Activated naive CD8-positive, alpha-beta T cell treated with anti-CD3 and anti-CD28 coated beads, Interleukin-2, amount 10 ng/mL, durations not matched to agents 7 days and 5 days (primary cell): ENCODE measurements around the gene ADARB1. TPM values are rescaled to one million over a fixed set of nuclear protein-coding genes. Genes with fewer than 3 reads are reported as not detected.

Experiments used
- ATAC-seq: fragments of 150-1000 bp; cut with Tn5 transposase; one replicate; pipeline ENCODE4 v1.10.0; 2021; ENCODE audit warnings: low read depth, moderate library complexity
- POLR2A ChIA-PET: fragments of 350-600 bp; sonication (Branson Sonifier 250); formaldehyde crosslinking; loops from one replicate; lab custom pipeline; 2021; ENCODE audit warnings: antibody characterized with exemption; lab: Charles Lee
- DNase-seq: peaks from one replicate; pipeline ENCODE4 v3.0.0; 2021
- H3K27ac Mint-ChIP-seq: one replicate; pipeline ENCODE4 v1.8.0; 2022; ENCODE audit warnings: mild to moderate bottlenecking, mixed read lengths
- H3K27me3 Mint-ChIP-seq: one replicate; pipeline ENCODE4 v1.8.0; 2022; ENCODE audit warnings: mild to moderate bottlenecking, moderate library complexity, mixed read lengths
- H3K36me3 Mint-ChIP-seq: one replicate; pipeline ENCODE4 v1.8.0; 2021; ENCODE audit warnings: mild to moderate bottlenecking, mixed read lengths
- H3K4me1 Mint-ChIP-seq: one replicate; pipeline ENCODE4 v1.8.0; 2021; ENCODE audit warnings: mixed read lengths
- H3K4me3 Mint-ChIP-seq: one replicate; pipeline ENCODE4 v1.8.0; 2022; ENCODE audit warnings: mild to moderate bottlenecking, moderate library complexity, mixed read lengths
- H3K9me3 Mint-ChIP-seq: one replicate; pipeline ENCODE4 v1.8.0; 2021; ENCODE audit warnings: mixed read lengths
- total RNA-seq, 2 experiments: library from RNA; stranded (reverse); gene quantifications; one replicate each; pipeline ENCODE4 v1.2.3, GENCODE V29; 2021

Gene ADARB1
- total RNA-seq, 2 experiments from 2014 or later, result 48.3 to 48.4 TPM

GRCh38 chr21:45054927-45055612 is 19.3 kb upstream of the ADARB1 start:
- Mint-ChIP-seq H3K27ac (no peak overlapping the region), H3K9me3 (no peaks in the 10 kb centered on the region), H3K27me3 (peaks cover 26% of the 10 kb centered on the region), H3K4me3 (no peak overlapping the region), H3K36me3 (no peaks in the 10 kb centered on the region), H3K4me1 (peaks cover 2% of the 10 kb centered on the region)
- POLR2A ChIA-PET, result interaction anchor here (0.6 to 1.0 kb wide), 2 partner anchors 24 to 652 kb away, joined by 3 read pairs; no protein-coding TSS in a partner anchor
- ATAC-seq (no peak), DNase-seq (no peak)

GRCh38 chr21:45055861-45056260 is 18.5 kb upstream of the ADARB1 start:
- Mint-ChIP-seq H3K36me3 (no peaks in the 10 kb centered on the region), H3K4me3 (no peak overlapping the region)
- no peak for DNase-seq

GRCh38 chr21:45056296-45056904 is 18.0 kb upstream of the ADARB1 start:
- peaks cover 2% of the 10 kb centered on the region for H3K4me1 Mint-ChIP-seq
- no peaks in the 10 kb centered on the region for H3K36me3 Mint-ChIP-seq
- H3K27me3 Mint-ChIP-seq, result peaks cover 29% of the 10 kb centered on the region
- H3K27ac Mint-ChIP-seq, result no peak overlapping the region
- no peak overlapping the region for H3K4me3 Mint-ChIP-seq
- H3K9me3 Mint-ChIP-seq, result no peaks in the 10 kb centered on the region
- DNase-seq (no peak), ATAC-seq (no peak)
- POLR2A ChIA-PET, result no interaction called here

More at GRCh38 chr21:45055861-45056260, 18.5 kb upstream of the ADARB1 start:
- peaks cover 2% of the 10 kb centered on the region for H3K4me1 Mint-ChIP-seq
- no peak for ATAC-seq
- peaks cover 25% of the 10 kb centered on the region for H3K27me3 Mint-ChIP-seq
- POLR2A ChIA-PET, result no interaction called here
- no peaks in the 10 kb centered on the region for H3K9me3 Mint-ChIP-seq
- H3K27ac Mint-ChIP-seq, result no peak overlapping the region

- ATAC-seq, result no peak
- Mint-ChIP-seq H3K27ac (no peak overlapping the region), H3K4me1 (peaks cover 2% of the 10 kb centered on the region), H3K36me3 (no peaks in the 10 kb centered on the region), H3K27me3 (peaks cover 33% of the 10 kb centered on the region), H3K9me3 (no peaks in the 10 kb centered on the region), H3K4me3 (no peak overlapping the region)
- POLR2A ChIA-PET, result no interaction called here
- no peak for DNase-seq
Observed at GRCh38 chr21:45056917-45057560, 17.3 kb upstream of the ADARB1 start.

- ATAC-seq, result no peak
- Mint-ChIP-seq H3K27ac (no peak overlapping the region), H3K27me3 (peaks cover 38% of the 10 kb centered on the region), H3K4me1 (peaks cover 2% of the 10 kb centered on the region), H3K4me3 (no peak overlapping the region), H3K36me3 (no peaks in the 10 kb centered on the region), H3K9me3 (no peaks in the 10 kb centered on the region)
- no peak for DNase-seq
- POLR2A ChIA-PET, result no interaction called here
Observed at GRCh38 chr21:45057886-45058285, 16.5 kb upstream of the ADARB1 start.

- no peak overlapping the region for H3K27ac Mint-ChIP-seq
- H3K4me1 Mint-ChIP-seq, result peaks cover 2% of the 10 kb centered on the region
- no peaks in the 10 kb centered on the region for H3K9me3 Mint-ChIP-seq
- POLR2A ChIA-PET, result no interaction called here
- DNase-seq (no peak), ATAC-seq (no peak)
- peaks cover 40% of the 10 kb centered on the region for H3K27me3 Mint-ChIP-seq
- H3K36me3 Mint-ChIP-seq, result no peaks in the 10 kb centered on the region
- no peak overlapping the region for H3K4me3 Mint-ChIP-seq
Observed at GRCh38 chr21:45059121-45059520, 15.3 kb upstream of the ADARB1 start.

- H3K9me3 Mint-ChIP-seq, result no peaks in the 10 kb centered on the region
- no peak overlapping the region for H3K27ac Mint-ChIP-seq
- ATAC-seq, result no peak
- peaks cover 2% of the 10 kb centered on the region for H3K4me1 Mint-ChIP-seq
- no peak overlapping the region for H3K4me3 Mint-ChIP-seq
- H3K36me3 Mint-ChIP-seq, result no peaks in the 10 kb centered on the region
- no peak for DNase-seq
- peaks cover 40% of the 10 kb centered on the region for H3K27me3 Mint-ChIP-seq
- POLR2A ChIA-PET, result no interaction called here
Observed at GRCh38 chr21:45060089-45060488, 14.3 kb upstream of the ADARB1 start.

GRCh38 chr21:45060675-45061311 is 13.6 kb upstream of the ADARB1 start:
- POLR2A ChIA-PET, result no interaction called here
- H3K9me3 Mint-ChIP-seq, result no peaks in the 10 kb centered on the region
- no peak overlapping the region for H3K4me3 Mint-ChIP-seq
- H3K36me3 Mint-ChIP-seq, result no peaks in the 10 kb centered on the region
- H3K27ac Mint-ChIP-seq, result no peak overlapping the region
- H3K4me1 Mint-ChIP-seq, result peaks cover 2% of the 10 kb centered on the region
- H3K27me3 Mint-ChIP-seq, result peaks cover 42% of the 10 kb centered on the region
- DNase-seq, result no peak
- ATAC-seq, result no peak

- POLR2A ChIA-PET, result no interaction called here
- H3K9me3 Mint-ChIP-seq, result no peaks in the 10 kb centered on the region
- ATAC-seq (no peak), DNase-seq (no peak)
- no peaks in the 10 kb centered on the region for H3K4me1 Mint-ChIP-seq
- H3K36me3 Mint-ChIP-seq, result no peaks in the 10 kb centered on the region
- no peak overlapping the region for H3K4me3 Mint-ChIP-seq
- no peak overlapping the region for H3K27ac Mint-ChIP-seq
- peaks cover 25% of the 10 kb centered on the region for H3K27me3 Mint-ChIP-seq
Observed at GRCh38 chr21:45064091-45064490, 10.3 kb upstream of the ADARB1 start.

GRCh38 chr21:45064618-45065399 is 9.6 kb upstream of the ADARB1 start:
- no peaks in the 10 kb centered on the region for H3K4me1 Mint-ChIP-seq
- no peak for ATAC-seq
- H3K9me3 Mint-ChIP-seq, result no peaks in the 10 kb centered on the region
- no peaks in the 10 kb centered on the region for H3K36me3 Mint-ChIP-seq
- no peak overlapping the region for H3K27ac Mint-ChIP-seq
- no peak overlapping the region for H3K4me3 Mint-ChIP-seq
- no peak for DNase-seq
- peaks cover 19% of the 10 kb centered on the region for H3K27me3 Mint-ChIP-seq
- POLR2A ChIA-PET, result no interaction called here

GRCh38 chr21:45067462-45068285 is 6.7 kb upstream of the ADARB1 start:
- POLR2A ChIA-PET, result interaction anchor here (0.8 kb wide), 1 partner anchor 11 kb away, joined by 3 read pairs; no protein-coding TSS in a partner anchor
- peaks cover 7% of the 10 kb centered on the region for H3K27me3 Mint-ChIP-seq
- no peak for ATAC-seq
- H3K9me3 Mint-ChIP-seq, result no peaks in the 10 kb centered on the region
- no peak overlapping the region for H3K4me3 Mint-ChIP-seq
- H3K27ac Mint-ChIP-seq, result no peak overlapping the region
- no peaks in the 10 kb centered on the region for H3K36me3 Mint-ChIP-seq
- no peak for DNase-seq
- H3K4me1 Mint-ChIP-seq, result no peaks in the 10 kb centered on the region

GRCh38 chr21:45069085-45069484 is 5.3 kb upstream of the ADARB1 start:
- peaks cover 5% of the 10 kb centered on the region for H3K4me1 Mint-ChIP-seq
- H3K27me3 Mint-ChIP-seq, result peaks cover 3% of the 10 kb centered on the region
- no peak overlapping the region for H3K4me3 Mint-ChIP-seq
- POLR2A ChIA-PET, result no interaction called here
- no peak overlapping the region for H3K27ac Mint-ChIP-seq
- H3K36me3 Mint-ChIP-seq, result no peaks in the 10 kb centered on the region
- no peak for ATAC-seq
- no peak for DNase-seq
- no peaks in the 10 kb centered on the region for H3K9me3 Mint-ChIP-seq
